Measurements from ENCODE around the gene DIAPH1. TPM values are rescaled to one million over a fixed set of nuclear protein-coding genes. Genes with fewer than 3 reads are reported as not detected.

The DIAPH1 gene
- total RNA-seq, 1 donor from 2014 or later, result 64.1 TPM

DNA sequence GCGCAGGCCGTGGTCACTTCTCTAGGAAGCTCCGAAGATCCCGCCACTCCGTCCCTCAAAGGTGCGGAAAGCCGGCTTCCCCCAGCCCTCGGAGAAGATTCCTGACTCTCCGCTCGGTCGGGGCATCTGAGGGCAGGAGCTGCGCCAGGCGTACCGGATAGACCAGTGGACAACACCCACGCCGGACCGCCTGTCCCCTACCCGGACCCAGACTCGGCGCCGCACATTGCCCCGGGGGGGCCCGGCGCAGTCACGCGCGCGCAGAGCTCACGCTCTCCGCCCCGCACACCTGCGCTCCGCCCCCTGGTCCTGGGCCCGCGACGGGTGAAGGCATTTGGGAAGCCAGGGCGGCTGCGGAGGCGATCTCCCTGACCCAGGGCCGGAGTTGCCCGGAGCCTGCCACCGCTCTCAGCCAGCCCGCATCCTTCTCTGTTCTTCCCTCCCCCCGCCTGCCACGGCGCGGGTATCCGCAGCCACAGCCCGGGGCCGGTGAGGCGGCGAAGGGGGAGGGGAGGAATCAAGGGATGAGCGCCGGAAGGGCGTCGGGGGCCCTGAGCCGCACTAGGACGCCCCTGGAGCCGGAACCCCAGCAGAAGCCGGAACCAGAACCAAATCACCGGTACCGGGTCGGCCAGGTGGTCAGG is 18.4 kb upstream of the DIAPH1 start:
- peak in 1 of 2 donors; percentile 64 for DNase-seq (ENCODE audit: extremely low spot score in 2 of 2)
- Histone ChIP-seq H3K27me3 (no peaks in the 10 kb centered on the region), H3K36me3 (peaks cover 0 to 4% of the 10 kb centered on the region in 2 donors), H3K4me1 (peaks cover 34% of the 10 kb centered on the region), H3K9me3 (no peaks in the 10 kb centered on the region), H3K27ac (peak overlapping the region; percentile 73), H3K4me3 (peak overlapping the region; percentile 85 to 90)
- TF ChIP-seq, protein P1, sequence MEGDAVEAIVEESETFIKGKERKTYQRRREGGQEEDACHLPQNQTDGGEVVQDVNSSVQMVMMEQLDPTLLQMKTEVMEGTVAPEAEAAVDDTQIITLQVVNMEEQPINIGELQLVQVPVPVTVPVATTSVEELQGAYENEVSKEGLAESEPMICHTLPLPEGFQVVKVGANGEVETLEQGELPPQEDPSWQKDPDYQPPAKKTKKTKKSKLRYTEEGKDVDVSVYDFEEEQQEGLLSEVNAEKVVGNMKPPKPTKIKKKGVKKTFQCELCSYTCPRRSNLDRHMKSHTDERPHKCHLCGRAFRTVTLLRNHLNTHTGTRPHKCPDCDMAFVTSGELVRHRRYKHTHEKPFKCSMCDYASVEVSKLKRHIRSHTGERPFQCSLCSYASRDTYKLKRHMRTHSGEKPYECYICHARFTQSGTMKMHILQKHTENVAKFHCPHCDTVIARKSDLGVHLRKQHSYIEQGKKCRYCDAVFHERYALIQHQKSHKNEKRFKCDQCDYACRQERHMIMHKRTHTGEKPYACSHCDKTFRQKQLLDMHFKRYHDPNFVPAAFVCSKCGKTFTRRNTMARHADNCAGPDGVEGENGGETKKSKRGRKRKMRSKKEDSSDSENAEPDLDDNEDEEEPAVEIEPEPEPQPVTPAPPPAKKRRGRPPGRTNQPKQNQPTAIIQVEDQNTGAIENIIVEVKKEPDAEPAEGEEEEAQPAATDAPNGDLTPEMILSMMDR (IDR thresholded peaks at IDR 0.05), result no peak
- peak in 1 of 2 donors; percentile 5 for TF ChIP-seq POLR2AphosphoS5 (IDR thresholded peaks at IDR 0.05; ENCODE audit: insufficient read depth in 1 of 2, low read depth in 1 of 2)
- intact Hi-C loops (cut with DNase I), result no loop called here

GRCh38 chr5:141636413-141637122 is 17.8 kb upstream of the DIAPH1 start, which contains the start of the genes HDAC3 and RELL2:
Gene HDAC3, minus strand, starts transcription at chr5:141636849. Its CDS starts 59 bp downstream, at chr5:141636790.
Gene RELL2, plus strand, starts transcription at chr5:141636997. Its CDS starts 1,229 bp downstream, at chr5:141638226.
- Histone ChIP-seq H3K4me3 (peak within 1 kb of the TSS; percentile 85 to 90), H3K27me3 (no peaks in the 10 kb centered on the region), H3K36me3 (peaks cover 0 to 4% of the 10 kb centered on the region in 2 donors), H3K9me3 (no peaks in the 10 kb centered on the region), H3K4me1 (peaks cover 34% of the 10 kb centered on the region), H3K27ac (peak within 1 kb of the TSS; percentile 73)
- intact Hi-C loops (cut with DNase I), result no loop called here
- TF ChIP-seq POLR2AphosphoS5 (IDR thresholded peaks at IDR 0.05; ENCODE audit: insufficient read depth in 1 of 2, low read depth in 1 of 2), result peak; percentile 8 to 66
- TF ChIP-seq, protein P1 (IDR thresholded peaks at IDR 0.05), result no peak
- TF ChIP-seq POLR2A (IDR thresholded peaks at IDR 0.05), result peak in 1 of 2 donors; percentile 85
- DNase-seq (ENCODE audit: extremely low spot score in 2 of 2), result peak in 1 of 2 donors; percentile 90

GRCh38 chr5:141636106-141636412 is 17.3 kb upstream of the DIAPH1 start:
- TF ChIP-seq, protein P1 (IDR thresholded peaks at IDR 0.05), result no peak
- TF ChIP-seq POLR2AphosphoS5 (IDR thresholded peaks at IDR 0.05; ENCODE audit: insufficient read depth in 1 of 2, low read depth in 1 of 2) (no peak), POLR2A (IDR thresholded peaks at IDR 0.05) (no peak)
- peaks cover 34% of the 10 kb centered on the region for H3K4me1 ChIP-seq
- peak overlapping the region; percentile 73 for H3K27ac ChIP-seq
- H3K36me3 ChIP-seq, result no peaks in the 10 kb centered on the region
- intact Hi-C loops (cut with DNase I), result no loop called here
- DNase-seq (ENCODE audit: extremely low spot score in 2 of 2), result no peak
- H3K9me3 ChIP-seq, result no peaks in the 10 kb centered on the region
- H3K4me3 ChIP-seq, result peak overlapping the region; percentile 85 to 90
- no peaks in the 10 kb centered on the region for H3K27me3 ChIP-seq

- DNase-seq (ENCODE audit: extremely low spot score in 2 of 2), result peak in 1 of 2 donors; percentile 60
- Histone ChIP-seq H3K36me3 (no peaks in the 10 kb centered on the region), H3K27ac (no peak overlapping the region), H3K27me3 (no peaks in the 10 kb centered on the region), H3K9me3 (no peaks in the 10 kb centered on the region), H3K4me1 (peaks cover 34% of the 10 kb centered on the region), H3K4me3 (peak overlapping the region; percentile 85 to 90)
- intact Hi-C loops (cut with DNase I), result no loop called here
- no peak for TF ChIP-seq POLR2AphosphoS5 (IDR thresholded peaks at IDR 0.05; ENCODE audit: insufficient read depth in 1 of 2, low read depth in 1 of 2)
- no peak for TF ChIP-seq POLR2A (IDR thresholded peaks at IDR 0.05)
- TF ChIP-seq, protein P1 (IDR thresholded peaks at IDR 0.05), result no peak
Measured at GRCh38 chr5:141635646-141636045, 16.8 kb upstream of the DIAPH1 start.

GRCh38 chr5:141634720-141635119 is 15.9 kb upstream of the DIAPH1 start:
- Histone ChIP-seq H3K4me3 (no peak overlapping the region), H3K27ac (no peak overlapping the region), H3K27me3 (no peaks in the 10 kb centered on the region), H3K4me1 (peaks cover 34% of the 10 kb centered on the region), H3K9me3 (no peaks in the 10 kb centered on the region), H3K36me3 (no peaks in the 10 kb centered on the region)
- TF ChIP-seq POLR2A (IDR thresholded peaks at IDR 0.05) (no peak), POLR2AphosphoS5 (IDR thresholded peaks at IDR 0.05; ENCODE audit: insufficient read depth in 1 of 2, low read depth in 1 of 2) (no peak)
- TF ChIP-seq, protein P1 (IDR thresholded peaks at IDR 0.05), result no peak
- intact Hi-C loops (cut with DNase I), result no loop called here
- DNase-seq (ENCODE audit: extremely low spot score in 2 of 2), result peak in 1 of 2 donors; percentile 84

Measured in vagina (tissue), 2 donors.